GM21390 (cell line): ENCODE measurements around the gene SLC45A3.

Experiments
- ATAC-seq: cut with Tn5 transposase; IDR thresholded peaks from one replicate; pipeline ENCODE4 v1.9.1; 2021; ENCODE audit not compliant: unreplicated experiment

SLC45A3 gene

GRCh38 chr1:205701420-205701819, 21.1 kb upstream of the SLC45A3 start:
- no peak for ATAC-seq

- ATAC-seq, result no peak
These were observed 20.6 kb upstream of the SLC45A3 start for GRCh38 chr1:205700865-205701401.

- ATAC-seq, result no peak
These were observed 19.1 kb upstream of the SLC45A3 start for GRCh38 chr1:205699416-205699815.

GRCh38 chr1:205698921-205699320, 18.6 kb upstream of the SLC45A3 start:
- no peak for ATAC-seq

GRCh38 chr1:205693421-205693991, 13.2 kb upstream of the SLC45A3 start:
- no peak for ATAC-seq

- ATAC-seq, result no peak
These were observed 12.1 kb upstream of the SLC45A3 start for GRCh38 chr1:205692423-205692822.

- ATAC-seq, result no peak
These were observed 9.9 kb upstream of the SLC45A3 start for GRCh38 chr1:205690122-205690756.

GRCh38 chr1:205689479-205689878, 9.2 kb upstream of the SLC45A3 start:
- no peak for ATAC-seq

GRCh38 chr1:205688171-205689080, 8.1 kb upstream of the SLC45A3 start:
- no peak for ATAC-seq

GRCh38 chr1:205687242-205687641, 6.9 kb upstream of the SLC45A3 start:
- no peak for ATAC-seq

GRCh38 chr1:205681364-205681763, 1.1 kb upstream of the SLC45A3 start:
- ATAC-seq, result no peak

- no peak for ATAC-seq
These were observed 1.8 kb downstream of the SLC45A3 start for GRCh38 chr1:205678286-205679111.

- ATAC-seq, result no peak
These were observed 3.1 kb downstream of the SLC45A3 start for GRCh38 chr1:205677167-205677566.

GRCh38 chr1:205676597-205676996, 3.7 kb downstream of the SLC45A3 start:
- no peak for ATAC-seq

- ATAC-seq, result no peak
These were observed 4.3 kb downstream of the SLC45A3 start for GRCh38 chr1:205676002-205676401.

GRCh38 chr1:205675247-205675646, 5.1 kb downstream of the SLC45A3 start:
- no peak for ATAC-seq

GRCh38 chr1:205672970-205673369, 7.3 kb downstream of the SLC45A3 start:
- no peak for ATAC-seq

- no peak for ATAC-seq
These were observed 7.9 kb downstream of the SLC45A3 start for GRCh38 chr1:205672395-205672889.

GRCh38 chr1:205670611-205671430, 9.5 kb downstream of the SLC45A3 start:
- no peak for ATAC-seq

GRCh38 chr1:205670150-205670446, 10.2 kb downstream of the SLC45A3 start:
- no peak for ATAC-seq
